HG03175 (cell line): ENCODE measurements around the gene PPDPF.
"Not testable (repeated sequence)": the region's sequence is repeated elsewhere in the genome, so short reads cannot be mapped to it uniquely, and the experiment has no call there.

ENCODE experiments used
- ATAC-seq: cut with Tn5 transposase; IDR thresholded peaks from one replicate; pipeline ENCODE4 v1.9.1; 2021; ENCODE audit warnings: mild to moderate bottlenecking, moderate library complexity; ENCODE audit not compliant: unreplicated experiment

Gene PPDPF

GRCh38 chr20:63561624-63562396, 41.2 kb downstream of the PPDPF start:
- no peak for ATAC-seq

- peak; percentile 46 for ATAC-seq
Measured at GRCh38 chr20:63562461-63563224, 42.1 kb downstream of the PPDPF start.

GRCh38 chr20:63563225-63563935, 42.8 kb downstream of the PPDPF start:
- no peak for ATAC-seq

GRCh38 chr20:63564036-63564810, 43.7 kb downstream of the PPDPF start:
- ATAC-seq = no peak

- ATAC-seq = no peak
Measured at GRCh38 chr20:63565021-63565698, 44.6 kb downstream of the PPDPF start.

GRCh38 chr20:63565699-63566335, 45.3 kb downstream of the PPDPF start:
- ATAC-seq = no peak

- no peak for ATAC-seq
Measured at GRCh38 chr20:63566395-63567135, 46.0 kb downstream of the PPDPF start.

GRCh38 chr20:63567136-63567385, 46.5 kb downstream of the PPDPF start:
- ATAC-seq = peak; percentile 4

GRCh38 chr20:63567386-63568169, 47.0 kb downstream of the PPDPF start:
- ATAC-seq = peak; percentile 45

- peak; percentile 36 for ATAC-seq
Measured at GRCh38 chr20:63568170-63568981, 47.8 kb downstream of the PPDPF start.

- ATAC-seq = no peak
Measured at GRCh38 chr20:63568986-63569949, 48.7 kb downstream of the PPDPF start.

GRCh38 chr20:63570281-63571086, 49.9 kb downstream of the PPDPF start:
- ATAC-seq = no peak

GRCh38 chr20:63571087-63571478, 50.5 kb downstream of the PPDPF start:
- ATAC-seq = not testable (repeated sequence)
